GM18526 (cell line): ENCODE results near the gene NAA15.

ENCODE experiments used
- POLR2A ChIP-seq: IDR thresholded peaks from 3 replicates; pipeline ENCODE4 v1.6.1; 2011; ENCODE audit not compliant: insufficient read length; ENCODE audit errors: extremely low read depth

Gene NAA15

GRCh38 chr4:139301113-139301820, at the start of gene NAA15:
Gene NAA15 (plus strand): TSS chr4:139301505. CDS start chr4:139301778, 273 bp downstream.
- peak; percentile 71 for TF ChIP-seq POLR2A

DNA sequence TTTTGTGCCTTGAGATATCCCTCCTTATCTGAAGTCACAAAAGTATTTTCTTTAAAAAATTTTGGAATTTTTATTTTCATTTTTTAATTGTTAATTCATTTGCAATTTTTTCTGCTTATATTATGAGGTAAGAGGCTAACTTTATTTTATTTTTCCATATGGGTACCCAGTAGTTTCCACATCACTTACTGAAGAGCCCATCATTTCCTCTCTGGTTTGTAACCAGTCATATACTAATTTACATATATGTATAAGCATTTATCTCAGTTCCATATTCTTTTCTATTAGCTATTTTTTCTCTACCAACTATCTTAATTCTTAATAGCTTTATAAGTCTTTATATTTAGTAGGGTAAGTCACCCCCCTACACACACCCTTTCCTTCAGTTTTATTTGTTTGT, 48.3 kb upstream of the NAA15 start:
- TF ChIP-seq POLR2A: no peak

- TF ChIP-seq POLR2A: no peak
Measured at GRCh38 chr4:139253713-139254112, 47.6 kb upstream of the NAA15 start.

DNA sequence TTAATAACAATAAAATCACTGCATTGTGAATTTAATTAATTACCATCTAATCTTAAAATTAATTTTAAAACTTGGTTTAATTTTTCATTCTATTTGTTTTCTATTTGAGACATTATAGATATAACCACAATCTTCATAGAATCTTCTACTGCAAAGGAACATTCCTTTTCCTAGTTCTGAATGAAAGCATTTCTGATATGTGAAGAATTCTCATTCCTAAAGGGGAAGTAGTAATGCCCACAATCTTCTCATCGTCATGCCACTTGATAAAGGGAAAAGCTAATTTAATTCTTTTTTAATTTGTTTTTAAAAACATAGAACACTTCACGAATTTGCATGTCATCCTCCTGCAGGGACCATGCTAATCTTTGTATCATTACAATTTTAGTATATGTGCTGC, 45.0 kb upstream of the NAA15 start:
- no peak for TF ChIP-seq POLR2A

GRCh38 chr4:139265654-139266053, 35.7 kb upstream of the NAA15 start:
- TF ChIP-seq POLR2A: no peak

DNA sequence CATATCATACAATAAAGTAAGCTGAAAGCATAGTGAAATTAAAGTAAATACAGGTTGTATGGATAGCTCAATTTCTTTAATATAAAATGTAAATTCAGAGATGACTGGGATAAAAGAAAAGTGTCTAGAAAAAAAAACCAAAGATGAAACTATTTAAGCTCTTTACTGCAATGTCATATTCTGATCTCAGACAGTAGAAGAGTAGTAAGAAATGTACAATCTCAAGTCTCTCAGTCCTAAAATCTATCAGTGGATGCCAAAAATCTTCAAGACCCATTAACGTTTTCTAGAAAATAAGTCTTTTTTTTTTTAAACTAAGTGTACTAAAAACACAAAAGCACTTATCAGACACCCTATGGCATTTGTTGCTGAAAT, 35.1 kb upstream of the NAA15 start:
- TF ChIP-seq POLR2A: no peak

DNA sequence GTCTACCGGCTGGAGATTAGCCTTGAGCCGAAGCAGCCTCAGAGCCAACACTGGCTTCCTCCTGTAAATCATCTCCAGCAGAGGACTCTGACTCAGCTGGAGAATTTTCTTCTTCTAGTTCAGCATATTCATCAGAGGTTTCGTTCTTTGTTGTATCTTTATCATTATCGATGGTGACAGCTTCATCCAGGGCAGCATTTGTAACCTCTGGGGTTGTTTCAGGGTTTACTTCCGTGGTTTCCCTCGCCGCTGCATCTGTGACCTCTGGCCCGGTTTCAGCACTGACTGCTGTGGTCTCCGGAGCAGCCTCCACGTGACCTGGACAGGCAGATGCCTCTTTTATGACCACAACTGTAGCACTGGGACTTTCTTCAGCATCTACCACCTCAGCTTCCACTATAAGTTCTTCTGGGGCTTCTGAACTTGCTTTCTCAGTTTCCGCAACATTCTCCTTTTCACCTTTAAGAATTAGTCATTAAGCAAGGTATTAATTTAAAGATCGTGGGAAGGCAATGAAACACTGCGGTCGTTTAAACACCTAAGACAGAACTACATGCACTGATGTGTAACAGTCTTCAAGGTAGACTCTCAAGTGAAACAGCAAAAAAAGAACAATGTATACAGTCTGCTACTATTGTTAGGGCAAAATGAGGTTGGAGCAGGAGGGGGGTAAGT, 34.6 kb upstream of the NAA15 start:
- no peak for TF ChIP-seq POLR2A

- no peak for TF ChIP-seq POLR2A
Measured at GRCh38 chr4:139267301-139267700, 34.0 kb upstream of the NAA15 start.

DNA sequence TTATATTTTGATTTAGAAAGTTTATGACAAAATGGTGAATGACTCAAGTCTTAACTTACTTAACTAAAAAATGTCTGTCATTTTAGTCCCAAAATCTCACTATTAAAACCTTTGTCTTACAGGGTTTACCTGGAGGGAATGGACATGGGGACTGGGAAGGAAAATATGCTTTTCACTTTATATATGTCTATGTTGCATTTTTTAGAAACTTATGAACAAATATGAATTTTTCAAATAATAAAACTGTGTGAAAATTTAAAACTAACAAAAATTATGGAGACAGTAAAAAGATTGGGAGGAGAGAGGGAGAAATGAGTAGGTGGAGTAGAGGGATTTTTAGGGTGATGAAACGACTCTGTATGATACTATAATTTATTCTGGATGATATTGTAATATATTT, 27.5 kb upstream of the NAA15 start:
- TF ChIP-seq POLR2A: no peak

DNA sequence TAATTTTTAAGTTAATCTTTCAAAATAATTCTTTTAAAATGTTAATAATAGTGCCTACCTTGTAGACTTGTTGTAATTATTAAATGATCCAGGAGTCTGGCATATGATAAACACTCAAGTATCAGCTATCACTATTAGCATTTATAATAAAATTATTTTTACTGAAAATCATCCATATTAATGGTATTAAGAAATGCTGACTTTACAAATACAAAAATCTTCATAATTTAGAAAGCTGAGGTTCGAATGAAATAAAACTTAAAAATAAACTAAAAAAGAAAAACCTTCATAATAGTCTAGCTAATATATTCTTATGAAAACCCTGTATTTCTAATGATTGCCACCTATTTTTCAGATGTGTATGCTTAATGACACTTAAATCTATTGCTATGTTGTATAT, 26.5 kb upstream of the NAA15 start:
- TF ChIP-seq POLR2A: no peak

DNA sequence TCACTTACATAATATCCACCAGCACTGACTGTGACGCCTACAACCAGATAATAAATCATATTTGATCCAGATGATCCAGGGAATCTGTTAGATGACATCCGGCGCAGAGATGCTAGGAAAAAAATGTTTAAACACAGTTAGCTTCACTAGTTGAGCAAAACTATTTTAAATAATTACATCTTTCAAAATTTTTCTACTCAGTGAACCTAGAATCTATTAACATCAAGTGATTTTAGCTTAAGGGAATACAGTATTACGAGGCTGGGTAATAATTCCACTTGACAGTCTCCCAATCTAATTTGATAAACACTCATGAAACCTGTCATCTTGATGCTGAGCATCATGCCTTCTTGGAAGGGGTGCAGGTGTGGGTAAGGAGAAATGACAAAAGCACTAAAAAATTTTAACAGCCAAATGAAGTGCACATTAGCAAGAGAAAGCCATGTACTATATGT, 26.0 kb upstream of the NAA15 start:
- TF ChIP-seq POLR2A: no peak

DNA sequence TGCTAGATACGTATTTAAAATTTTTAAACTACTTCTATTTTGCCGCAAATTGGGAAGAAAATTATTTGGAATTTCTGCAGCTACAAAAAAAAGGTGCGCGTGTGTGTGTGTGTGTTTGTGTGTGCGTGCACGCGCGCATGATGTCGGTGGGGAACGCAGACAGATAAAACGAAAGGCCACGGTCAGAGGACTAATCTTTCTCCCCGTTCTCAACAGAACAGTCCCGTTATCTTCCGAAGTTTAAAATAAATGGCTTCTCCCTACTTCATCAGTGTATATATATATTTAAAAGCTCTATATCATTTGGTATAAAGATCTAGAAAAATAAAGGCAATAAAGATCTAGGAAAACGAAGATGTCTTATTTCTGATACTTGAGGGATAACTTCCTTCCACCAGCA, 22.8 kb upstream of the NAA15 start:
- TF ChIP-seq POLR2A: no peak

DNA sequence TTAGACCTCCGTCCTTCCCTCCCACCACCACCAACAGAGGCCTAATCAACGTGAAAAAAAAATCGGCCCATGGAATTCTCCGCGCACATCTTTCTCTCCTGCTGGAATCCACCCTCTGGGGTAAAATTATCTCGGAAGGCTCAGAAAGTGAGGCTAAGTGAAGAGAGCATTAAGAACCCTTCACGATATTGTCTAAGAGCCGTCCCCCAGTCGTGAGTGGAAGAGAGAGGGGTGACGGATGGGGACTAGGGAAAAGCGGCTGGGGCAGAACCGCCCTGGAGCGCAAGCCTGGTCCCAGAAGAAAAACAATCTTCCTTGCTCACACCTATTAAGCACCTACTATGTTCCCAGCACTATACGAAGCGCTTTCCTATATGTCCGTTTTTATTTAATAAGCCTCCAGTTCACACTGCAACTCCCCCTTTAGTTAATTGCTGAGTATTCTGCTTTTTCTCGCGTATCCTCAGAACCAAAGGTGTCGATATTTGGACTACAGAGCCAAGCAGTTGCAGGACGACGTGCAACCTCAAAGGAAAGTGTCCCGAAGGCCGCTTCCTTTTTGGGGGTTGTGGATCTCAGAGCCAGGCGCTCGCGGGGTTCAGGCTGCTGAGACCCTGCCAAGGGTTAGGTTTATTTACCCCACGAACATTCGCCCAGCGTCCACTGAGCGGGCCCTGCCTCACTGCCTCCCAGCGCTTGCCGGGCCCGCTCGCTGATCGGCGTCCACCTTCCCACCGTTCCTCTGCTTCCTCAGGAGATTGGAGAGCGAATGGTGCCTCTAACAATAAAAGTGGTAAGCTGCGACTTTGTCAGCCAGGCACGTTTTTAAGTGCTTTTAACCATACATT, 22.2 kb upstream of the NAA15 start:
- TF ChIP-seq POLR2A: no peak

DNA sequence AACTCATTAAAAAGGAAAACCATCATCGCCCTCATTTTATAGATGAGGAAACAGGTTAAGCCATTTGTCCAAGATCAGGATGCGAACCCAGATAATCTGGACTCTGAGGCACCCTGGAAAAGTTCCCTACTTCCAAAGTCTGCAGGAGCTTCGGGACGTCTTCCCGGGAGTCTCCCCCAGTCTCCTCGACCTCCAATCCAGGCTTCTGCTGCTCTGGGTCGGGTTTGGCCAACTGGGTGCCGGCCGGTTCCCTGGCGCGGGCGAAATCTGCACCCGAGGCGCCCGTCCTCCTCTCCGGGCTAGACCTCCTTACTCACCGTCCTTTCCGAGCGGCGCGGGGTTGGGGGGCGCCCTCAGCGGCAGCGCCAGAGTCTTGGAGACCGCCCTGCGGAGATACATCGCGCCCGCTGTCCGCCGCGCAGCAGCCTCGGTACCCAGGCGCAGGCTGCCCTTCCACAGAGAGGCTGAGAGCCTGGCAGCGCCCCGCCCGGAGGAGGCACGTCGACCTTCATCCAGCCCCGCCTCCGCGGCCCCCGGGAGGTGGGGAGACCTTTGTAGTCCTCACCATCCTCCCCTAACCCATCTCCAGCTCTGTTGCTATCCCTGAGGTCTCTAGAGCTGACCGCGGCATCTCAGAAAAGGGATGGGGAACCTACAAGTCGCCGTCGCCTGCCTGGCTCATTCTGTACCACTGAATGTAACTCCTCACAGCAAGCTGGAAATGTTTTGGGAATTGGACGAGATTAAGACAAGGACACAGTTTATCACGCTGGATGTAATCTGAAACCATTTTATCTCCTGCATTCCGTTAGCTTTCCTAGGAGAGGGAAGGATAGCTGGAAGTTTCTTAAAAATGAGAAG, 21.3 kb upstream of the NAA15 start, which contains the start of gene MGARP:
Gene MGARP, minus strand, starts transcription at position 466 of the 861 bp plus-strand sequence. Its CDS starts 67 bp downstream, at position 399.
- no peak for TF ChIP-seq POLR2A
